Measurements from ENCODE around the gene DGKA.

Gene DGKA

DNA sequence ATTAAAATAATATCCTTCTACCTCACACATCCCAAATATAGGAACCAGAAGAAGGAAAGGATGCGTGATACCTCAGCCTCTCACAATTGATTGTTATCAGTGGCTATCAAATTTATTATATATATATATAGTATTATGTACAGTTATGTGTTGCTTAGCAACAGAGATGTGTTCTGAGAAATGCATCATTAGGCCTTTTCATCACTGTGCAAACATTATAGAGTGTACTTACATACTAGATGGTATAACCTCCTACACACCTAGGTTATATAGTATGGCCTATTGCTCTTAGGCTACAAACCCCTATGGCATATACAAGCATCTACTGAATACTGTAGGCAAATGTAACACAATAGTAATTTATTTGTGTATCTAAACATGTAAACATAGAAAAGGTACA, 37.2 kb upstream of the DGKA start:
- Histone ChIP-seq H3K9me3 (ENCODE audit: insufficient read depth, low read depth, low read length) (no peaks in the 10 kb centered on the region), H3K79me2 (ENCODE audit: insufficient read depth, low read length) (no peaks in the 10 kb centered on the region), H3K4me2 (ENCODE audit: low read depth, low read length, poor library complexity, severe bottlenecking) (no peak overlapping the region), H4K20me1 (ENCODE audit: insufficient read depth, low read length, poor library complexity, severe bottlenecking) (no peaks in the 10 kb centered on the region), H3K36me3 (ENCODE audit: insufficient read depth, low read length) (no peaks in the 10 kb centered on the region), H2AFZ (ENCODE audit: low read length) (no peak overlapping the region), H3K4me3 (ENCODE audit: low read length, poor library complexity, severe bottlenecking) (no peak overlapping the region), H3K4me1 (ENCODE audit: insufficient read depth, low read length, poor library complexity, severe bottlenecking) (no peaks in the 10 kb centered on the region), H3K9me2 (replicated peaks; ENCODE audit: low read depth, low read length) (no peaks in the 10 kb centered on the region), H3K27me3 (ENCODE audit: insufficient read depth, low read length, poor library complexity, severe bottlenecking) (no peaks in the 10 kb centered on the region), H3F3A (ENCODE audit: low read depth) (no peaks in the 10 kb centered on the region), H3K9ac (ENCODE audit: low read depth, low read length, poor library complexity, severe bottlenecking) (no peak overlapping the region)
- TF ChIP-seq, protein P1, sequence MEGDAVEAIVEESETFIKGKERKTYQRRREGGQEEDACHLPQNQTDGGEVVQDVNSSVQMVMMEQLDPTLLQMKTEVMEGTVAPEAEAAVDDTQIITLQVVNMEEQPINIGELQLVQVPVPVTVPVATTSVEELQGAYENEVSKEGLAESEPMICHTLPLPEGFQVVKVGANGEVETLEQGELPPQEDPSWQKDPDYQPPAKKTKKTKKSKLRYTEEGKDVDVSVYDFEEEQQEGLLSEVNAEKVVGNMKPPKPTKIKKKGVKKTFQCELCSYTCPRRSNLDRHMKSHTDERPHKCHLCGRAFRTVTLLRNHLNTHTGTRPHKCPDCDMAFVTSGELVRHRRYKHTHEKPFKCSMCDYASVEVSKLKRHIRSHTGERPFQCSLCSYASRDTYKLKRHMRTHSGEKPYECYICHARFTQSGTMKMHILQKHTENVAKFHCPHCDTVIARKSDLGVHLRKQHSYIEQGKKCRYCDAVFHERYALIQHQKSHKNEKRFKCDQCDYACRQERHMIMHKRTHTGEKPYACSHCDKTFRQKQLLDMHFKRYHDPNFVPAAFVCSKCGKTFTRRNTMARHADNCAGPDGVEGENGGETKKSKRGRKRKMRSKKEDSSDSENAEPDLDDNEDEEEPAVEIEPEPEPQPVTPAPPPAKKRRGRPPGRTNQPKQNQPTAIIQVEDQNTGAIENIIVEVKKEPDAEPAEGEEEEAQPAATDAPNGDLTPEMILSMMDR (conservative IDR thresholded peaks at IDR 0.05; ENCODE audit: low read length), result no peak
- TF ChIP-seq EZH2phosphoT487 (IDR thresholded peaks at IDR 0.05; ENCODE audit: borderline replicate concordance), result no peak

DNA sequence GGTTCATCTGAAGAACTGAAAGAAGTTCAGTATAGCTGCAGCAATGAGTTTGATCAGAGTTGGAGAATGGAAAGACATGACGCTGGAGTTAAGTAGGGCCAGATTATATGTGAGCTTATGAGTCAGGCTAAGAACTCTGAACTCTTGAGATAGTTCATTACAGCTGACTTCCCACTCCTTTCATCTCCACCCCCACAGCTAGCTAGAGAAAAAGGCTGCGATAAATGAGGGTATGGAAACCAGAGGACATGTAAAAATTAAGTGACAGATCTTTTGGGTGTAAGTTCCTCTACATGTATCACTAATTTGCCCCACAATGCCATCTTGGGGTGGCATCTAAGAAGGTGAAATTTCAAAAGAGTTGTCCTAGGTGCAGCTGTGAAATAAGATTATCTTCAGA, 31.9 kb upstream of the DGKA start:
- TF ChIP-seq EZH2phosphoT487 (IDR thresholded peaks at IDR 0.05; ENCODE audit: borderline replicate concordance), result no peak
- TF ChIP-seq, protein P1 (conservative IDR thresholded peaks at IDR 0.05; ENCODE audit: low read length), result no peak
- H3K27me3 ChIP-seq (ENCODE audit: insufficient read depth, low read length, poor library complexity, severe bottlenecking), result no peaks in the 10 kb centered on the region
- H3K9ac ChIP-seq (ENCODE audit: low read depth, low read length, poor library complexity, severe bottlenecking), result no peak overlapping the region

DNA sequence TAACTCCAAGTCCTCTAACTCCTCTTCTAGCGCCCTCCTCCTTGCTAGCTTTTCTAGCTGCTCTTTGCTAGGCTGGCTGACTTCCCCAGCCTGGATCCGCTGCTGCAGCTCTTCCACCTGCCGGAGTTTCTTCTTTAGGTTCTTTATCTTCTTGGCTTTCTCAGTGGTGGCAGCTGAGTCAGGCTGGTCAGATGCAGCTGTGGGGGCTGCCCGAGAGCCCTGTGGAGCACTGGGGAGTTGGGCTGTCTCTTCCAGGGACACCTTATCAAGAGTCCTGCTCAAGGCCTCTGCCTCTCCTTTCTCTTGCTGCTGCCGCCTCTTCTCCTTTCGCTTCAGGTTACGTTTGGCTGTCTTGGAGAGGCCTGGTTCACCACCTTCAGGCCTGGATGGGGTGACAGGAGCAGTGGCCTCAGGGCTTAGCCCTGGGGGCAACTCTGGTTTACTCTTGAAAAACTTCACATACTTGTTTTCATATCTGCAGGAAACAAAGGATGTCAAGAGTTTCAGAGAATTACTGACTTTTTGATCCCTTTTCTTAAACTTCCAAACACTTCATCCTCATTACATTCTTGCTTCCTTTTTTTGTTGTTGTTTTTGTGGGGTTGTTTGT, 29.0 kb upstream of the DGKA start:
- Histone ChIP-seq H2AFZ (ENCODE audit: low read length) (no peak overlapping the region), H3K9me3 (ENCODE audit: insufficient read depth, low read depth, low read length) (no peaks in the 10 kb centered on the region), H3F3A (ENCODE audit: low read depth) (no peaks in the 10 kb centered on the region), H3K4me2 (ENCODE audit: low read depth, low read length, poor library complexity, severe bottlenecking) (no peak overlapping the region), H3K79me2 (ENCODE audit: insufficient read depth, low read length) (no peaks in the 10 kb centered on the region), H3K9me2 (replicated peaks; ENCODE audit: low read depth, low read length) (no peaks in the 10 kb centered on the region), H3K4me1 (ENCODE audit: insufficient read depth, low read length, poor library complexity, severe bottlenecking) (no peaks in the 10 kb centered on the region), H4K20me1 (ENCODE audit: insufficient read depth, low read length, poor library complexity, severe bottlenecking) (no peaks in the 10 kb centered on the region), H3K9ac (ENCODE audit: low read depth, low read length, poor library complexity, severe bottlenecking) (no peak overlapping the region), H3K27me3 (ENCODE audit: insufficient read depth, low read length, poor library complexity, severe bottlenecking) (no peaks in the 10 kb centered on the region), H3K4me3 (ENCODE audit: low read length, poor library complexity, severe bottlenecking) (no peak overlapping the region), H3K36me3 (ENCODE audit: insufficient read depth, low read length) (peaks cover 14% of the 10 kb centered on the region; the same call in 1 of the 2 replicates)
- TF ChIP-seq, protein P1 (conservative IDR thresholded peaks at IDR 0.05; ENCODE audit: low read length), result no peak
- TF ChIP-seq EZH2phosphoT487 (IDR thresholded peaks at IDR 0.05; ENCODE audit: borderline replicate concordance), result no peak

More for the DNA sequence above, 31.9 kb upstream of the DGKA start:
- Histone ChIP-seq H3K4me1 (ENCODE audit: insufficient read depth, low read length, poor library complexity, severe bottlenecking) (no peaks in the 10 kb centered on the region), H3K36me3 (ENCODE audit: insufficient read depth, low read length) (peaks cover 11% of the 10 kb centered on the region; the same call in 1 of the 2 replicates), H3F3A (ENCODE audit: low read depth) (no peaks in the 10 kb centered on the region), H3K9me2 (replicated peaks; ENCODE audit: low read depth, low read length) (no peaks in the 10 kb centered on the region), H3K4me3 (ENCODE audit: low read length, poor library complexity, severe bottlenecking) (no peak overlapping the region), H4K20me1 (ENCODE audit: insufficient read depth, low read length, poor library complexity, severe bottlenecking) (no peaks in the 10 kb centered on the region), H3K9me3 (ENCODE audit: insufficient read depth, low read depth, low read length) (no peaks in the 10 kb centered on the region), H3K79me2 (ENCODE audit: insufficient read depth, low read length) (no peaks in the 10 kb centered on the region), H3K4me2 (ENCODE audit: low read depth, low read length, poor library complexity, severe bottlenecking) (no peak overlapping the region), H2AFZ (ENCODE audit: low read length) (no peak overlapping the region)

All from Loucy (cell line).